Measurements from ENCODE around the gene PDHA1.

GRCh38 chrX:19332983-19333382 is 10.7 kb upstream of the PDHA1 start:
- TF ChIP-seq POLR2A (IDR thresholded peaks at IDR 0.05): no peak
- no peak for TF ChIP-seq CTCF (IDR thresholded peaks at IDR 0.05)
- TF ChIP-seq EP300 (IDR thresholded peaks at IDR 0.05): no peak
- no peak for TF ChIP-seq POLR2AphosphoS5 (IDR thresholded peaks at IDR 0.05)
